HG02885 (cell line): ENCODE measurements around the gene SLC7A9.
A peak's percentile ranks its signal among the peaks of the same experiment; 100 is the strongest.

ENCODE experiments used
- ATAC-seq: cut with Tn5 transposase; IDR thresholded peaks from one replicate; pipeline ENCODE4 v1.9.1; 2021; ENCODE audit warnings: mild to moderate bottlenecking; ENCODE audit not compliant: unreplicated experiment, poor library complexity

Gene SLC7A9

DNA sequence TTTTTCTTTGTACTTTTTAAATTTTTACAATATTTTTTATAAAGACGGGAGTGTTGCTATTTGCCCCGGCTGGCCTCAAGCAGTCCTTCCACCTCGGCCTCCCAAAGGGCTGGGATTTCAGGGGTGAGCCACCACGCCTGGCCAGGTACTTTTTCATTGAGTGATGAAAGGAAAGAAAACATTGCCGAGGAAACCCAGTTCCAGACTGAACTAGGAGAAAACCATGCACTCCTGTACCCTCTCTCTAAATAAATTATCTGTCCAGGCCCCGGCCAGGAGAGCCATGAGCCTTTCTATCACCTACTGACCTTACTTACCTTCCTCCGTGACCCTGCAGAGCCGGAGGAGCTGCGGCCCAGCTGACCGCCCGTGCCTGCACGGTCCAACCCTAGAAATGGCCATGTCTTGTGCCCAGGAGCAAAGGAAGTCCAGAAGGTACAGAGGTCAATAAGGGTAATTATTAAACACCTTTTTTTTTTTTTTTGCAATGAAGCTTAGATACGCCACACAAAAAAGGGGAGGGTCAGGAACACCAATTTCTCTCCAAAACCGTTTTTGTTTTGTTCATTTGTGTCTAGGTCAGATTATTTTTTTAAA lies at the start of gene SLC7A9:
Gene SLC7A9, minus strand, starts transcription at position 399 of the 597 bp plus-strand sequence. CDS start 1,233 bp downstream, outside the sequence.
- no peak for ATAC-seq

DNA sequence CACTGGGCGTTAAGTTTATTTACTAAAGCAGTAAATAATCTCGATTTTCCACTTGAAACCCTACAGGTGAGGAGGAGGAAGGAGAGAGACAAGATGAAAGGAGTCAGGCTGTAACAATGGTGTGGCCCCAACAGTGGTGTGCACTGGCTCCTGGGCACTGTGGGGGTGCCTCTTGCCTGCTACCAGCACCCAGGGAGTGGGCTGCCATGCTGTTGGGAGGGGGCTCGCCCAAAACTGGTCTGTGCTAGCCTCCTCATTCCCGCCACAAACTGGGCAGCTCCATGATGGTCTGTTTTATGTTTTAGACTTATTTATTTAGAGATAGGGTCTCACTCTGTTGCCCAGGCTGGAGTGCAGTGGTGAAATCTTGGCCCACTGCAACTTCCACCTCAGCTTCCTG lies 49.8 kb upstream of the SLC7A9 start:
- no peak for ATAC-seq

DNA sequence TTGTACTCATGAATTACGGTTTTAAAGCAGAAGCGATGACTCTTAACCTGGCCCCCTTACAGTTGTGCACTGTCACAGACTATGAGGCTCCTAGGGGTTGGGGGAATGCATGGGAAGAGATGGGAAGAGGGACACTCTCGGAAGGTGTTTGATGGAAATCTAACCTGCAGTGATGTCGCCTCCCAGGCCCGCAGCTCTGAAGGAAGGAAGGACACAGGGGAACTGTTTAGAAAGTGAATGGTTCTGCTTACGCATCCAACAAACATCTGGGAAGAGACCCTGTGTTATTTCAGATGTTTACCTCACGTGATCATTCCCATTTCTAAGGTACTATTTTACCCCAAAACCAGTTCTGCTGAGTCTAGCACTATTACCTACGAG lies 48.0 kb upstream of the SLC7A9 start:
- ATAC-seq = no peak

DNA sequence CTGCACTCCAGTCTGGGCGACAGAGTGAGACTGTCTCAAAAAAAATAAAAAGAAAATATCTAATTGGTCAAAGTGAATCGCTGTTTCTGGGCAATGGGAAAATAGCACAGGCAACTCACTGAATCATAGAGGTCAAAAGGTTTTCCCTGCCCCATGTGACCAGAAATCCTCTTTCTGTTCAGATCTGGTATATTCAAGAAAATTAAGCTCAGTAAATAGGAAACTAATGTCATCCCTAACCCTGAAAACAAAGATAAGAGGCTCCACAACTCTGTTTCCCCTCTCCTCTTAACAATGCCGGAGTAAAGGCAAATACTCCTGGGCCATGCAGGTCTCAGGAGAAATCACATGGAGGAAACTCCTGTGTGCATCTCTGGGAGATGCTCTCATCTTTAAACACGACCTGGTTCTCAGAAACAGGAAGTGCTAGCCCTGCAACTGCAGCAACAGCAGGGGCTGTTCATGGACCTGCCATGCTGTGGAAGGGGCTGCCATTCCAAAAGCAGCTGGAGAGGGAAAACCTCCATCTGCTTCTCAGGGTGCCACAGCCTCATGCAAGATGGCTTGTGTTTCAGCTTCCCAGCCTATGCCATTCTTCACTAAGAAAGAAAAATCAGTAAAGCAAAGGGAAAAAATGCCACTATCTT lies 47.5 kb upstream of the SLC7A9 start:
- no peak for ATAC-seq

DNA sequence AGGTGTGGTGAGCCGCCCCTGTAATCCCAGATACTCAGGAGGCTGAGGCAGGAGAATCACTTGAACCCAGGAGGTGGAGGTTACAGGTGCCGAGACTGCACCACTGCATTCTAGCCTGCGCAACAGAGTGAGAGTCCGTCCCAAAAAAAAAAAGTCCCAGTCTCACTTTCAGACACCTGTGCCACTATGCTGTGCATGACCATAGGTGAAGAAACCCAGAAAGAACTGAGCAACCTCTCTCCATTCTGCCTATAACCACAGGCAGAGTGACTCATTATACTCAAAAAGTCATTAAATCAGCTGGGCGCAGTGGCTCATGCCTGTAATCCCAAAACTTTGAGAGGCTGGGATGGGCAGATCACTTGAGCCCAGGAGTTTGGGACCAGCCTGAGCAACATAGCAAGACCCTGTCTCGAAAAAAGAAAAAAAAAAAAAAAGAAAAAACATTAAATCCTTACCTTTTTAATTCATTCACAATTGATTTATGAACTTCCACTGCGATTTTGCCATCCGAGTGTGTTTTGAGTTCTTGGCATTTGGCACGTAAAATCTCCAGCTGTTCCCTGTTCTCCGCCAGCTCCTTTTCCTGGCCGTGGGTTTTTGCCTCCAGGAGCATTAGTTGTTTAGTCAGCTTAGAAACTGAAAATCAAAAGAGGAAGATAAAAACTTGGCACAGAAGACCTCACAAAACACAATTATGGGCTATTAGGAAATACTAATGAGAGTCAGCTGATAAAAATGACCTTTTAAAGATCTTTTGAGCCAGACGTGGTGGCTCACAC lies 45.5 kb upstream of the SLC7A9 start:
- ATAC-seq = no peak

DNA sequence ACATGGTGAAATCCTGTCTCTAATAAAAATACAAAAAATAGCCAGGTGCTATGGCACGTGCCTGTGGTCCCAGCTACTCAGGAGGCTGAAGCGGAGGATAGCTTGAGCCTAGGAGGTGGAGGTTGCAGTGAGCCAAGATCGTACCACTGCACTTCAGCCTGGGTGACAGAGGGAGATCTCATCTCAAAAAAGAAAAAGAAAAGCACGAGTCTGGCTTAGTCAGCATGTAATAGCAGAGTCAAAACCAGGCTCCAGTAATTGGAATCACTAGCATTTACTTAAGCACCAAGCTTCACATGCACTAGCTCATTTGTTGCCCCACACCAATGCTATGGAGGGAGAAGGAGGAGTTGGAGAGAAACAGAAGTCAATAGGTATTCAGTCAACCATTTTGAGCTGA lies 41.9 kb upstream of the SLC7A9 start:
- no peak for ATAC-seq

DNA sequence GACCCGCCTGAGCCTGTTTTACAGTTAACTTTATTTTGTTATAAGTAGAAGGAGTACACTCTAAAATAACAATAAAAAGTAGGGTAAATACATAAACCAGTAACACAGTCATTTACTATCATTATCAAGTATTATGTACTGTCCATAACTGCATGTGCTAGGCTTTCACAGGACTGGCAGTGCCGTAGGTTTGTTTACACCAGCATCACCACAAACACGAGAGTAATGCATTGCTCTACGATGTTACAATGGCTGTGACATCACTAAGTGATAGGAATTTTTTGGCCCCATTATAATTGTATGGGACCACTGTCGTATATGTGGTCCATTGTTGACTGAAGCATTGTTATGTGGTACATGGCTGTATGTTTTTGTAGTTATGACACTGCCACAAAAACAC lies 41.3 kb upstream of the SLC7A9 start:
- no peak for ATAC-seq

DNA sequence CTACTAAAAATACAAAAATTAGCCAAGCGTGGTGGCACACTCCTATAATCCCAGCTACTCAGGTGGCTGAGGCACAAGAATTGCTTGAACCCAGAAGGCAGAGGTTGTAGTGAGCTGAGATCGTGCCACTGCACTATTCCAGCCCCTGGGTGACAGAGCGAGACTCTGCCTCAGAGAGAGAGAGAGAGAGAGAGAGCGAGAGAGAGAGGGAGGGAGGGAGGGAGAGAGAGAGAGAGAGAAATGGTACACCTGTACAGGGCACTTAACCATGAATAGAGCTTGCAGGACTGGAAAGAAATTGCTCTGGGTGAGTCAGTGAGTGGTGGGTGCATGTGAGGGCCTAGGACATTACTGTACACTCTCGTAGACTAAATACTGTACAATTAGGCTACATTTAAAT lies 40.5 kb upstream of the SLC7A9 start:
- no peak for ATAC-seq

DNA sequence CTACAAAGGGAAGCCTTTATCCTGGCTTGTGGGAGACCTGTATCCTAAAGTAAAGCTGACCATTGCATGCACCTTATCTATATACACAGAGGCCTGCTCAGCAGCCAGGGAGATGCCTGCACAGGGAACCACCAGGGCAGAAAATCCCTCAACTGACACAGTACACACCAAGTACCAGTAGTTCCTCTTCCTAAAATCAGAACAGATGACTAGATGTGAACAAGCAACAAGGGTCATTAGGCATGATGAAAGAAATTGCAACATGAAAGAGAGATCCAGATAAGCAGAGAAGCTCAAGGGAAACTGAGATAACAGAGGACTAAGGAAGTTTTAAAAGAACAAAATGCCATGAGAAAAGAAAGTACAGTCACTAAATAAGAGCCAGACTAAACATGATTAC lies 39.7 kb upstream of the SLC7A9 start:
- ATAC-seq = no peak

DNA sequence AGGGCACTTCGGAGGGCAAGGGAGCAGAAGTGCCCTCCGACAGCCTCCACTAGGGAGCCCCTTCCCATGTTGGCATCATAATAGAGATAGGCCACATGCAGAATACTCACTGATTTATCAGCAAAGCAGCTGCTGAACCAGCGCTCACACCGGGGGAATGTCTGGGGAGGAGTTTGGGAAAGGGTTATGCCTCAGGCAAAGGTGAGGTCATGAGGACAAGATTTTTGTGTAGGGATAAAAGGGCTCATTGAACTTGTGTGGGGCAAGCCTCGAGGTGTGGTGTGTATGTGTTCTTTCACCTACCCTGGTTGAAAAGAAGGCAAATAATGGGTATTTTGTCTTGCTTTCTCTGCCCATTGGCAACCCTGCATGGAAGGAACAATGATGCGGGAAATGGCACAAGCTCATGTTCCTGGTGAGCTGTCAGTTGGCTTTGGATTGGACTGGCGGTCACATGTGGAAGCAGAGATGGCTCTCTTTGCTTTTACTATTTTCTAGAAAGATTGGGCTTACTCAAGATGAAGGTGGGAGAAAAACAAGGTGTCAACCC lies 39.1 kb upstream of the SLC7A9 start:
- ATAC-seq = no peak

DNA sequence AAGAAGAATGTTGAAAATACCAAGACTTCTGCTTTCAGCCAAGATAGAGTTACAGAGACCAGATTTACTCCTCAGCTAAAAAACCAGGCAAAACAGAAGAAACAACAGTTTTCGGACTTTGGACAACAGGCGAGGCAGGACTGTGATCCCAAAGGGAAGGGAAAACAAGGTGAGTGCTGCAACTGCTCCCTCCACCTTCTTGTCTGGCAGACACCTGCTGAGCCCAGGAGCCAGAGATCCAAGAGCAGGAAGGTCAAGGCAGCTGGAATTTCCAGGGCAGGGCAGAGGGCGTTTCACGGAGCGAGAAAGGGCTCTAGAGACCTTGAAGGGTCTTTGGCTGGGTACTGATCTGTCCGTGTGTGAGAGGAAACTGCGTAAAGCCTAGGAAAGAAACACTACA lies 32.9 kb upstream of the SLC7A9 start:
- no peak for ATAC-seq

DNA sequence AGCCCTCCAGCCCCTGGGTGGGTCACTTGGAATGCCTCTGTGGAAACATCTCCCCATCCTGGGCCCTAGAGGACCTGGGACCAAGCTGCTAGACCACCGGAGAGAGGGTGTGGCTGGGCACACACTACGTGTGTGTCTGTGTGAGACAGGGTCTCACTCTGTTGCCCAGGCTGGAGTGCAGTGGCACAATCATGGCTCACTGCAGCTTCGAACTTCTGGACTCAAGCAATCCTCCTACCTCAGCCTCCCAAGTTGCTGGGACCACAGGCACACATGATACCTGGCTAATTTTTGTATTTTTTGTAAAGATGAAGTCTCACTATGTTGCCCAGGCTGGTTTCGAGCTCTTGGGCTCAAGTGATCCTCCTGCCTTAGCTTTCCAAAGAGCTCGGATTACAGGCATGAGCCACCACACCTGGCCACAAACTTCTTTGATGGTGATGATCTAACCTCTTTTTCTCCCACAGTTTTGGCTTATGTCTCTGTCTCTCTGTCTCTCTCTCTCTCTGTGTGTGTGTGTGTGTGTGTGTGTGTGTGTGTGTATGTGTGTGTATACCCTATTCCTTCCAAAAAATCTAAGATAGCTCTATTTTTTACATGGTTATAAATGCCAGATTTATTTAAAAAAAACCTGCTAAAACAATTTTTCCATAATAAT lies 32.1 kb upstream of the SLC7A9 start:
- ATAC-seq = no peak

DNA sequence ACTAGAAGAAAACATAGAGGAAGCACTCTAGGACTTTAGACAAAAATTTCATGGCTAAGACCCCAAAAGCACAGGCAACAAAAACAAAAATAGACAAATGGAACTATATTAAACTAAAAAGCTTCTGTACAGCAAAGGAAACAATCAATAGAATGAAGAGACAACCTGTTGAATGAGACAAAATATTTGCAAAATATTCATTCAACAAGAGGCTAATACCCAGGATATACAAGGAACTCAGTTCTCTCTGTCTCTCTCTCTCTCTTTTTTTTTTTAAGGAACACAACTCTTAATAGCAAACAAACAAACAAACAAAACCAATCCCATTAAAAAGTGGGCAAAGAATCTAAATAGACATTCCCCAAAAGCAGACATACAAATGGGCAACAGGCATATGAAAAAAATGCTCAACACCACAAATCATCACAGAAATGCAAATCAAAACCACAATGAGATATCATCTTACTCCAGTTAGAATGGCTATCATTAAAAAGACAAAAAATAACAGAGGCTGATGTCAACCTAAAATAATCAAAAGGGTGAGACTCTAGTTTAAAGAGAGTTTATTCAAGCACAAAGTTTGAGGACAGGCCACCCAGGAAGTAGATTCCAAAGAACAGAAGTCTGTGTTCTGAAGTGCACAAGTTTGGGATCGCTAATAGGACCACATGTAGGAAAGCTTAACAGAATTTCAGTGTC lies 27.1 kb upstream of the SLC7A9 start:
- ATAC-seq = no peak

DNA sequence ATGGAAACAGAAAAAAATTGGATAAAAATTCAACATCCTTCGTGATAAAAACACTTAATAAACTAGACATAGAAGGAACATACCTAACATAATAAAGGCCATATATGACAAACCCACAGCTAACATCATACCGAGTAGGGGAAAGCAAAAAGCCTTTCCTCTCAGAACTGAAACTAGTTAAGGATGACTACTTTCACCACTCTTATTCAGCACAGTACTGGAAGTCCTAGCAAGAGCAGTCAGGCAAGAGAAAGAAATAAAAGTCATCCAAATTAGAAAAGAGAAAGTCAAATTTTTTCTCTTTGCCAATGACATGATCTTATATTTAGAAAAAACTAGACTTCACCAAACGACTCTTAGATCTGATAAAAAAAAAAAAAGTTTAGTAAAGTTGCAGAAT lies 25.8 kb upstream of the SLC7A9 start:
- peak; percentile 87 for ATAC-seq

DNA sequence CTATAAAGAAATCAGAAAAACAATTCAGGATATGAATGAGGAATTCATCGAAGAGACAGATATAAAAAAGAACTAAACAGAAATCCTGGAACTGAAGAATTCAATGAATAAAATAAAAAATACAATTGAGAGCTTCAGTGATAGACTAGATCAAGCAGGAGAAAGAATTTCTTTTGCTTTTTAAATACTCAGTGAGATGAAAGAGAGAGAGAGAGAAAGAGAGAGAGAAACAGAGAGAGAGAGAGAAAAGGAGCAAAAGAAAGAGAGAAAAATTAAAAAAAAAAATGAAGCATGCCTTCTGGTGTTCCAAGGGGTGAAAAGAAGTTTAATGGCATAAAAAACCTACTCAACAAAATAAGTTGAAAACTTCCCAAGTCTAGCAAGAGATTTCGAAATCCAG lies 22.0 kb upstream of the SLC7A9 start:
- no peak for ATAC-seq

DNA sequence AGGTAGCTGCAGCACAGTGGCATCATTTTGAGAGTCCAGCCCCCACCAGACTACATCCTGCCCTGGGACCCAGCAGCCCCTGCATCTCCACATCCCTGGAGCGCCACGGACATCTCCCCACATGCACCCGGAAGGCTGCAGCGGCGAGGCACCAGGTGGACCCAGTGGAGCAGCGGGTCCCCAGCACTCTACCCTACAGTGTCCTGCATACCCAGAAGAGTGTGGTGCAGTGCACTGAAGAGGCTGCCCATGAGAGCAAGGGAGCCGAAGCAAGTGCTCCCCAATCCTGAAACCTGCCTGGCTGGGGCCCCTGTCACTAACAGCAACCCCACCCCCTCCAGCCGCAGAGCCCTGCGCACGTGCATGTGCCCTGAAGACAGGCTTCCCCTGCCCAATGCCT lies 21.3 kb upstream of the SLC7A9 start:
- ATAC-seq = no peak

DNA sequence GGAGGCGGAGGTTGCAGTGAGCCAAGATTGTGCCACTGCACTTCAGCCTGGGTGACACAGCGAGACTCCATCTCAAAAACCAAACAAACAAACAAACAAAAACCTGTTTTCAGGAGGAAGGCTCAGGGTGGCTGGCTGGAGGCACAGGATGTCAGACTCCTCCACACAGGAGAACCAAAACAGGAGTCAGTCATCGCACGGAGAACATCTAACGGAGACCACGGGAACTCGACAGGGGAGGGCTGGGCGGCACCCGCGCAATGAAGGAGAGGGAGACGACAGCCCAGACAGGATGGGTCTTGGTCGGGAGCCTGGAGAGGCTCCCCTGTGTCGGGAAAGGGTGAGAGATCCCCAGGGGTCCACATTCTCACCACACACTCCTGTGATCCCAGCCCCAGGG lies 20.8 kb upstream of the SLC7A9 start:
- ATAC-seq = no peak

DNA sequence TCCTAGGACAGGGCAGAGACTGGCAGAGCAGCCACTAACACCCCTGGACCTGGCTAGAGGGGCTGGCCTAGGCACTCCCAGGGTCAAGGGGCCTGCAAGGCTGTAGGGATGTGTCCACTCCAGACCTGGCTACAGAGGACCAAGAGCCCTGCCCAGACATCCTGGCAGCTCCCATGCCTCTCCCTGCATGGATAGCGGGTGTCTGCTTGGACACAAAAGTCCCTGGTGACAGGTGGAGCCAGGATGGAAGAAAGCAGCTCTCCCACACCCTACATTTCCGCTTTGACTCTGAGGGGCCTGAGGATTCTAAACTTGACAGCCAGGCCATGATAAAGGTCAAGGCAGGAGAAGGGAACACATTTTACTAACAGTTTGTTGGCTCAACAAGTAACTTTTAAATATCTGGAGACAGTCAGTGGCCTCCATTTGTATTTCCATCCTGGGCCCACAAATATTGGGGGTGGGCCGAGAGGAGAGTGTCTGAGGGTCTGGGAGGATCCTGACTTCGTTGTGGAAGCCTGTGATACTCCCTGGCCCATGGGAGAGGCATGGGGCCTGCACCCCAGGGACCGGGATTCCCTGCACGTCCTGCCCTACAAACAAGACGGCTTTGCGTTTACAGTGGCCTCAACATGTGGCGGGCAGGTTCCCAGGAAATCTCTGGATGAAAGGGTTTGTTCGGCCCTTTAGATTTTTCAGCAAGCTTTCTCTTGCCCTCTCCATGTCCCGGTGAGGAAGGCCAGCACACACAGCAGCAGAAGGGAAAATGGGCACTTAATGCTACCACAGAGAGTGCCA lies 19.8 kb upstream of the SLC7A9 start:
- ATAC-seq = no peak

DNA sequence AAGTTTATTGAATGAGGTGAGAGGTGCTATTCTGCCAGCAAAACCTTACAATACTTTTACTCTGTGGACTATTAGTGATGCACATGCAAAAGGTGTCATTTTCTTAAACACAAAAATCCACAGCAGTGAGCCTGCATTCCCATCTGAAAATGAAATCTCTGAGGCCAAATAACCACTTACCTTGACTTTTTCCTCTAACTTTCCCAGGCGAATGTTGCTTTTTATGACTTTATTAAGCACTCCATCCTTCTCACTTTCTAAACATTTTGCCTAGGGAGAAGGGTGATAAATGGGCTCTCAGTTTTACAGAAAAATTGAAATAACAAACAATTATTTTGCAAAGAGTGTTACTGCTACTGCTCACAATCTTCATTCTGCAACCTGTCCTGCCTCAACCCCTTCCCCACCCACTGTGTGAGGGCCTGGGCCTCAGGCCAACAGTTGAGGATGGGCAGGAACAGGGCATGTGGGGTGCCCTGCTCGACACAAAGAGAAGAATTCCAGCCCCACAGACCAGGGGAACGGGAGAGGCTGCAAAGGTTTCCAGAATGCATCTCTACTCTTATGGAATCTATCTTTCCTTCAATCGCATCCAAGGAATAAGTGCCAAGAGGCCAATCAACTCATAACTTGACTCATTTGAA lies 18.1 kb upstream of the SLC7A9 start:
- no peak for ATAC-seq
